ENCODE data around the gene ENAH. TPM values are rescaled to one million over a fixed set of nuclear protein-coding genes. Genes with fewer than 3 reads are reported as not detected.

The ENAH gene
- total and polyA plus RNA-seq, 9 of the 15 experiments (the other 6 are each of a cell fraction or from before 2014, with no cell fraction given) = 0.03 to 1.2 (median 0.15) TPM

- Histone ChIP-seq H3K9ac (ENCODE audit: insufficient read depth in 1 of 2, low read depth in 2 of 2, low read length in 2 of 2) (no peak overlapping the region), H3K36me3 (ENCODE audit: control insufficient read depth, insufficient read depth, low read length) (no peaks in the 10 kb centered on the region), H4K20me1 (replicated peaks; ENCODE audit: control insufficient read depth, insufficient read depth, low read length) (no peaks in the 10 kb centered on the region), H3K27ac (ENCODE audit: extremely low read depth, low read depth, low read length) (no peak overlapping the region), H3K9me3 (replicated peaks; ENCODE audit: control insufficient read depth, insufficient read depth, low read depth, low read length) (no peaks in the 10 kb centered on the region), H3K79me2 (ENCODE audit: control insufficient read depth, insufficient read depth, low read length) (no peaks in the 10 kb centered on the region), H3K27me3 (ENCODE audit: control insufficient read depth in 2 of 2, insufficient read depth in 2 of 2, low read length in 2 of 2) (0 out of 5 replicates have a peak, but pooled peaks cover 0 to 4% of the 10 kb centered on the region in 2 experiments), H3K4me2 (ENCODE audit: insufficient read depth, low read length) (no peak overlapping the region), H3K9me1 (ENCODE audit: control insufficient read depth, insufficient read depth, low read length) (no peaks in the 10 kb centered on the region), H3K4me3 (no peak overlapping the region), H3K4me1 (replicated peaks in 1 of 2; ENCODE audit: control insufficient read depth in 2 of 2, insufficient read depth in 2 of 2, low read length in 2 of 2) (no peaks in the 10 kb centered on the region), H2AFZ (ENCODE audit: low read depth, low read length) (no peak overlapping the region)
- DNase-seq (ENCODE audit: extremely low read depth in 1 of 4, low spot score in 3 of 4) = no peak
- ChIA-PET POLR2A (interaction anchor here (0.7 kb wide), 1 partner anchor 26 kb away, joined by 3 read pairs; no protein-coding TSS in a partner anchor), CTCF (ENCODE audit: low intra/inter-chr PET ratio) (interaction anchor here (0.6 kb wide), 1 partner anchor 472 kb away, joined by 3 read pairs; no protein-coding TSS in a partner anchor)
- intact Hi-C loops (cut with micrococcal nuclease) = no loop called here
- no peak for TF ChIP-seq SAP30 (IDR thresholded peaks at IDR 0.05; ENCODE audit: borderline replicate concordance, insufficient read depth, low read depth, low read length, poor library complexity, severe bottlenecking)
- TF ChIP-seq CBFB (CRISPR knock-in tag; IDR thresholded peaks at IDR 0.05) = no peak
- TF ChIP-seq ZFP1 (CRISPR knock-in tag; IDR thresholded peaks at IDR 0.05) = no peak
- TF ChIP-seq LCOR (CRISPR knock-in tag; IDR thresholded peaks at IDR 0.05) = no peak
- TF ChIP-seq TAF9B (IDR thresholded peaks at IDR 0.05; ENCODE audit: partially characterized antibody) = peak; percentile 38
- TF ChIP-seq MCM7 (IDR thresholded peaks at IDR 0.05) = no peak
- TF ChIP-seq BRCA1 (IDR thresholded peaks at IDR 0.05) = 0 out of 2 replicates have a peak, but pooled peaks have one; percentile 16
- no peak for TF ChIP-seq BRCA1 (CRISPR knock-in tag; IDR thresholded peaks at IDR 0.05)
- ATAC-seq = no peak
- in situ Hi-C loops (cut with MboI) = no loop called here
- 1% methylated on average over 3 of the region's 3 CpGs for WGBS (ENCODE audit: insufficient coverage, low coverage, missing lambda C conversion rate)
- FAIRE-seq = peak; percentile 52
- no TSS peak for BruUV-seq (replicated peaks)
These were observed 50.9 kb downstream of the ENAH start for GRCh38 chr1:225601902-225602589.
